HL-60/S4 treated with phorbol 12-myristate 13-acetate at 8.2 ng/mL for 4 days and 3 days (cell line): ENCODE measurements around the gene UGT1A4.
"Not testable (repeated sequence)": the region's sequence is repeated elsewhere in the genome, so short reads cannot be mapped to it uniquely, and the experiment has no call there.

ENCODE experiments used
- in situ Hi-C: fragments of 300-500 bp; cut with MboI; formaldehyde crosslinking; loops from 2 replicates; pipeline ENCODE4 v1.15.0; 2022; ENCODE audit warnings: low sequenced_read_pairs

The UGT1A4 gene

DNA sequence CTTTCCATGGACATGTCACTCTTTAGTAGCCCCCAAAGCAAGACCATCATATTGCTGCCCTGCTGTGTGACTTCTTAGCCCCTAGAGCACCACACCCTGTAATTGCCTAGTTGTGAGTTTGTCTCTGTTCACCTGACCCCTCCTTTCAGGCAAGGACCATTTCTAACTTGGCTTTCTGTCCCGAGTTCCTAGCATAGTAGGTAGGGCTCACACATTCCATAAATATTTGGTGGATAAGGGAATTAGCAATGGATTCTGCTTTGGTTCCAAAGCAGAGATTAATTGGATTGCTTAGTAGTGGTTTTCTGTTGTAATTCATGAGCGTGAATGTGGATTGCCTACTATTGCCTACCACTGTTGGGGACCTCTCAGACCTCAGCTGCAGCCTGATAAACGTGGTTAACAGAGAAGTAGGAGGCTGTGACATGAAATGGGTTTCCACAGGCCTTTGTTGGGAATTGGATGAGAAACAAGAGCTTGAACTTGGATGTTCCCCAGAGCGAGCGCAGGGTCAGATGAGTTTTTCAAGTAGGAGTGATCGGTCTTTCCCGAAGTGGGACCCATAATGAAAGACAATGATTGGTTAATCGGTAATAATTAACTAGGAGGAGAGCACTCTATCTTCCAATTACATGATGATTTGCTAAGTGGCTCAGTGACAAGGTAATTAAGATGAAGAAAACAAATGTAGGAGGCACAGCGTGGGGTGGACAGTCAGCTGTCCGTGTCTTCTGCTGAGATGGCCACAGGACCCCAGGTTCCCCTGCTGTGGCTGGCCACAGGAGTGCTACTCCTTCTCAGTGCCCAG, 28.1 kb downstream of the UGT1A4 start:
- in situ Hi-C loops, result no loop called here

- in situ Hi-C loops, result no loop called here
These were observed 28.7 kb downstream of the UGT1A4 start for GRCh38 chr2:233747283-233747544.

DNA sequence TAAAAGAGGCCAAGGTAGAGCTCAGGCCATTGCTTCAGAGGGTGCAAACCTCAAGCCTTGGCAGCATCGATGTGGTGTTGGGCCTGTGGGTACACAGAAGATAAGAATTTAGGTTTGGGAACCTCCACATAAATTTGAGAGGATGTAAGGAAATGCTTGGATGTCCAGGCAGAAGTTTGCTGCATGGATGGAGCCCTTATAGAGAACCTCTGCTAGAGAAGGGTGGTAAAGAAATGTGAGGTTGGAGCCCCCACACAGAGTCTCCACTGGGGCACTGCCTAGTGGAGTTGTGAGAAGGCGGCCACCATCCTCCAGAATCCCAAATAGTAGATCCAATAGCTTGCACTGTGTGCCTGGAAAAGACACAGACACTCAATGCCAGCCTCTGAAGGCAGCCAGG, 32.2 kb downstream of the UGT1A4 start:
- in situ Hi-C loops, result not testable (repeated sequence)

DNA sequence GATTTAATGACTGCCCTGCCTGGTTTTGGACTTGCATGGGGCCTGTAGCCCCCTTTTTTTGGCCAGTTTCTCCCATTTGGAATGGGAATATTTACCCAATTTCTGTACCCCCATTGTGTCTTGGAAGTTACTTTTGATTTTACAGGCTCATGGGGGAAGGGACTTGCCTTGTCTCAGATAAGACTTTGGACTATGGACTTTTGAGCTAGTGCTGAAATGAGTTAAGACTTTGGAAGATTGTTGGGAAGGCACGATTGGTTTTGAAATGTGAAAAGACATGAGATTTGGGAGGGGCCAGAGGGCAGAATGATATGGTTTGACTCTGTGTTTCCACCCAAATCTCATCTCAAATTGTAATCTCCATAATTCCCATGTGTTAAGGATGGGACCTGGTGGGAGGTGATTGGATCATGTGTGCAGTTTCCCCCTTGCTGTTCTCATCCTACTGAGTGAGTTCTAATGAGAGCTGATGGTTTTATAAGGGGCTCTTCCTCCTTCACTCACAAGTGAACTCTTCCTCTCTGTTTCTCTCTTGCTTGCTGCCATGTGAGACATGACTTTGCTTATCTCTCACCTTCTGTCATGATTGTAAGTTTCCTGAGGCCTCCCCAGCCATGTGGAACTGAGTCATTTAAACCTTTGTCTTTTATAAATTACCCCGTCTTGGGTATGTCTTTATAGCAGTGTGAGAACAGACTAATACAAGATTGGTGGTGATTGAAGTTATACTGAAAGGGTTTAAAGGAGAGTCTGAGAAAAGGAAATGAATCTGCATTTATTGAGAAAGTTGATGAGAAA, 32.9 kb downstream of the UGT1A4 start:
- in situ Hi-C loops, result not testable (repeated sequence)

GRCh38 chr2:233754872-233755611, 36.5 kb downstream of the UGT1A4 start:
- in situ Hi-C loops, result no loop called here

DNA sequence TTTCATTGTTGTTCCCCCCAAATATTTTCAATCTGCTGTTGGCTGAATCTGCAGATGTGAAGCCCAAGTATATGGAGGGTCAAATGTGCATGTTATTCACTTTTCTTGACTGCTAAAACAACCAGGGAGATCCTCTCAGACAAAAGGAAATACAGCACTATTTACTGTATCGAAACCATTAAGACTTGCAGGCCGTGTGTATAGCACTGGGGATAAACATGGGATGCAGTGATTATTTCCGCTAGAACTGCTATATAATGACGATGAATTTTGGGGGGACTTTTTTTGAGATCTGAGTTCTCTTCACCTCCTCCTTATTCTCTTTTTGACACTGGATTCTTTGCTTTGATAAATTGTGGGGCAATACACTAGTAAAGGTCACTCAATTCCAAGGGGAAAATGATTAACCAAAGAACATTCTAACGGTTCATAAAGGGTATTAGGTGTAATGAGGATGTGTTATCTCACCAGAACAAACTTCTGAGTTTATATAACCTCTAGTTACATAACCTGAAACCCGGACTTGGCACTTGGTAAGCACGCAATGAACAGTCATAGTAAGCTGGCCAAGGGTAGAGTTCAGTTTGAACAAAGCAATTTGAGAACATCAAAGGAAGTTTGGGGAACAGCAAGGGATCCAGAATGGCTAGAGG, 38.0 kb downstream of the UGT1A4 start:
- in situ Hi-C loops, result no loop called here

DNA sequence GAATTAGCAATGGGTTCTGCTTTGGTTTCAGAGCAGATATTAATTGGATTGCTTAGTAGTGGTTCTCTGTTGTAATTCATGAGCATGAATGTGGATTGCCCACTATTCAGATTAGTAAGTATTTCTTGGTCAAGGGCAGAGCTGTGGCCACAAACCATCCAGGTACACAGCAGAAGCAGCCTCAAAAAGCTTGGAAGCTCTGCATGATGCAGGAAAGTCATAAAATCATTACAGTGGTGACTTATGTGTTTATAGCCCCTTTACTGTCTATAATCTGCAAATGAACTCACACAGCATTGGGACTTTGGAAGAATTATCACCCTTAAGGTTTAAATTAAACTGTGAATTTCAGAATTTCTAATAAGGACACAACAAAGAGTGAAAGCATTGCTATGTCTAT, 39.6 kb downstream of the UGT1A4 start:
- in situ Hi-C loops, result no loop called here

DNA sequence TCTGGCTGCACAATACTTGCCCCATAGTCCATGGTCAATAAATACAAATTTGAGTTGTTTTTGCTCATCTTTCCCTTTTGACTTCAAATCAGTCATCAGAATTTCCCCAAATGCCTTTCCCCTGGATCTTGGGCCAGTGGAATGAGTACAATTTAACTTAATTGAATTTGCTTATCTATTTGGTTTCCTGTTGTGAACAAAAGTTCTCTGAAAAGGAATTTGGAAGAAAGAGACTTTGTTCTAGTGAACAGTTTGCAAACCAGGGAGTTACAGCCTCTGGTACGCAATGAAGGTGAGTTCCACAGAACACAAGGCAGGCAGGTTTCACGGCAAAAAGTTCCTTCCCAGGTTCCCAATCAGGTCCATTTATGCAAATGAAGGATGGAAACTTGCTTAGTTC, 40.3 kb downstream of the UGT1A4 start:
- in situ Hi-C loops, result no loop called here

DNA sequence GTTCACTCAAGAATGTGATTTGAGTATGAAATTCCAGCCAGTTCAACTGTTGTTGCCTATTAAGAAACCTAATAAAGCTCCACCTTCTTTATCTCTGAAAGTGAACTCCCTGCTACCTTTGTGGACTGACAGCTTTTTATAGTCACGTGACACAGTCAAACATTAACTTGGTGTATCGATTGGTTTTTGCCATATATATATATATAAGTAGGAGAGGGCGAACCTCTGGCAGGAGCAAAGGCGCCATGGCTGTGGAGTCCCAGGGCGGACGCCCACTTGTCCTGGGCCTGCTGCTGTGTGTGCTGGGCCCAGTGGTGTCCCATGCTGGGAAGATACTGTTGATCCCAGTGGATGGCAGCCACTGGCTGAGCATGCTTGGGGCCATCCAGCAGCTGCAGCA, 41.5 kb downstream of the UGT1A4 start, which contains the start of gene UGT1A1:
TSS of gene UGT1A1 (plus strand) at position 228 of the 400 bp plus-strand sequence. CDS start at position 246, 18 bp downstream.
- in situ Hi-C loops, result no loop called here

- in situ Hi-C loops, result no loop called here
These were observed 42.7 kb downstream of the UGT1A4 start for GRCh38 chr2:233761040-233761769.

GRCh38 chr2:233764264-233764663, 45.7 kb downstream of the UGT1A4 start:
- in situ Hi-C loops, result no loop called here

DNA sequence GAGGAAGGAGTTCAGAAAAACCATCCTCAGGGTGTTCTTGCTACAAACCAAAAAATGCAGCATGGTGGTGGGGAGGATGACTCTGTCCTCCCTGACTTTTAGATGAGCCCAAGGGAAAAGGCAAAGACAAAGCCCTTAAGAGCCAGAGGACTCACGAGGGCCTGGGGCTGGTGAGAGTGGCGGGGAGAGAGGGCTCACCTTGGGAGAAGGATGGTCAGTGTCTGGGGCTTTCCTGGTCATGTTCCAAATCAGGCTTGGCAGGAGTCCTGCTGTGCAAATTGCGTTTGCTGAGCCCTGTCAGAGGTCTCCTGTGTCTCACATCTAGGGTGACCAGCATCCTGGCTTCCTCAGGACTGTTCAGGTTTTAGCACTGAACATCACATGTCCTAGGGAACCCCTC, 46.2 kb downstream of the UGT1A4 start:
- in situ Hi-C loops, result no loop called here

DNA sequence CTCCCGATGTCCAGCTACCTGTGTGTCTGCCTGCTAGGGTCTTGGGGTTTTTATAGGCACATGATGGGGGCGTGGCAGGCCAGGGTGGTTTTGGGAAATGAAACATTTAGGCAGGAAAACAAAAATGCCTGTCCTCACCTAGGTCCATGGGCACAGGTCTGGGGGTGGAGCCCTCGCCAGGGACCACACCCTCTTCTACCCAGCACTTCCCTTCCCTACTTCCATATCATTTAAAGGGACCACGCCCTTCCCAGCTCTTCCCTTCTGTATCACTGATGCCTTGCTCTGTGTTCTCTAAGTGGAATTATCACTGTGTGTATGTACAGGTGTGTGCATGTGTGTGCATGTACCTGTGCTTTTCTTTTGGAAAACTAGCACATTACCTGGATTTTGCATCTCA, 47.9 kb downstream of the UGT1A4 start:
- in situ Hi-C loops, result no loop called here

- in situ Hi-C loops, result no loop called here
These were observed 49.5 kb downstream of the UGT1A4 start for GRCh38 chr2:233768076-233768475.

DNA sequence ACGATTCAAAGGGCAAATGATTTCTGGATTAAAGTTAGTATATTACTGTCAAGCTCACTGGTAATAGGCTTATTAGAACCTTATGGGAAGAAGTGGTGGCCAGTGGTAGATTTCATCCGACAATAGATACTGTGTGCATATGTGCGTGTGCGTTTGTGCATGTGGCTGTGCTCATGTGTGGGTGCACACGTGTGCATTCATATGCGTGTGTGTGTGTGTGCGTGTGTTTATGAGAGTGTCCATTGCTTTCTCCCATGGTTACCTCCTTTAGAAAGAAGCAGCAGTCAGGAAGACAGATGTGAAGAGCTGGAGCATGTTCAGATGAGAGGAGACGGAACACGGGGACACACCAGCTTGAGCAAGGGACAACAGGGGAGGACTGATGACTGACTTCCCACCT, 50.7 kb downstream of the UGT1A4 start:
- in situ Hi-C loops, result no loop called here

GRCh38 chr2:233772153-233772552, 53.6 kb downstream of the UGT1A4 start:
- in situ Hi-C loops, result no loop called here

GRCh38 chr2:233772583-233772982, 54.0 kb downstream of the UGT1A4 start:
- in situ Hi-C loops, result no loop called here

- in situ Hi-C loops, result no loop called here
These were observed 55.3 kb downstream of the UGT1A4 start for GRCh38 chr2:233773854-233774253.

GRCh38 chr2:233775414-233775813, 56.9 kb downstream of the UGT1A4 start:
- in situ Hi-C loops, result no loop called here

DNA sequence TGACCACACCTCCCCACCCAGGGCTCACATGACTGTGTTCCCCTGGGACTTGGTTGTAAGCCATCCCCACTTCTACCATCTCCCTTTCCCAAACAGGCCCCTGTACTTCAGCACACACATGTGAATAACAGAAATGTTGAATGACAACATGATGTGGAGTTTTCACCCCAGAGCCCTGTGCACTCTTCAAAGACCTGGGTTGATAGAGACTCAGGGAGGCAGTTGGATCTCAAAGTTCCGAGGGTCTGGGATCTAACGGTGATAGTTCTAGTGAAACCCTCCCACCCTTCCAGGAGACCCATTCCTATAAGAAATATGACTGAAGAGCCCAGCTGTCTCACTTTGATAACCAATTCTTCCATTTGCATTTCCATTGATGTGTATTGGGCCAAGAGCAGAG, 59.5 kb downstream of the UGT1A4 start, which contains the start of gene MROH2A:
TSS of gene MROH2A (plus strand) at position 301 of the 400 bp plus-strand sequence. CDS start 1,029 bp downstream, outside the sequence.
- in situ Hi-C loops, result no loop called here
